BE2C (cell line): ENCODE measurements around the gene CAMK2D.

Source experiments
- DNase-seq: peaks from one replicate; pipeline ENCODE4 v3.0.0-alpha.2; 2020
- H3K27me3 ChIP-seq: fragments of 250-450 bp; sonication (Bioruptor Pico); 2 replicates; pipeline ENCODE4 v1.5.1; 2020; ENCODE audit warnings: mild to moderate bottlenecking
- H3K36me3 ChIP-seq: fragments of 250-450 bp; sonication (Bioruptor Pico); 2 replicates; pipeline ENCODE4 v1.5.1; 2020; ENCODE audit warnings: mild to moderate bottlenecking
- H3K4me1 ChIP-seq: fragments of 250-450 bp; sonication (Bioruptor Pico); 2 replicates; pipeline ENCODE4 v1.5.1; 2020
- H3K4me3 ChIP-seq: 2 replicates; pipeline ENCODE4 v1.5.1; 2011; ENCODE audit warnings: low read depth, low read length
- H3K9me3 ChIP-seq: fragments of 250-450 bp; sonication (Bioruptor Pico); 2 replicates; pipeline ENCODE4 v1.5.1; 2020
- CTCF ChIP-seq: IDR thresholded peaks from 2 replicates; pipeline ENCODE4 v1.5.1; 2012; ENCODE audit warnings: mild to moderate bottlenecking, low read depth, low read length

The CAMK2D gene

GRCh38 chr4:113781439-113782040, 20.0 kb upstream of the CAMK2D start:
- no peaks in the 10 kb centered on the region for H3K36me3 ChIP-seq
- no peak for DNase-seq
- no peaks in the 10 kb centered on the region for H3K27me3 ChIP-seq
- TF ChIP-seq CTCF: peak; percentile 59
- H3K4me3 ChIP-seq: no peak overlapping the region
- no peaks in the 10 kb centered on the region for H3K4me1 ChIP-seq
- no peaks in the 10 kb centered on the region for H3K9me3 ChIP-seq

GRCh38 chr4:113776679-113777078, 15.1 kb upstream of the CAMK2D start:
- no peak for DNase-seq
- Histone ChIP-seq H3K36me3 (no peaks in the 10 kb centered on the region), H3K4me1 (no peaks in the 10 kb centered on the region), H3K27me3 (no peaks in the 10 kb centered on the region), H3K4me3 (no peak overlapping the region), H3K9me3 (no peaks in the 10 kb centered on the region; the same call in 1 of the 2 replicates)
- no peak for TF ChIP-seq CTCF

GRCh38 chr4:113776016-113776415, 14.5 kb upstream of the CAMK2D start:
- DNase-seq: no peak
- Histone ChIP-seq H3K27me3 (no peaks in the 10 kb centered on the region), H3K36me3 (no peaks in the 10 kb centered on the region)

GRCh38 chr4:113773756-113774155, 12.2 kb upstream of the CAMK2D start:
- Histone ChIP-seq H3K4me1 (no peaks in the 10 kb centered on the region), H3K4me3 (no peak overlapping the region), H3K36me3 (no peaks in the 10 kb centered on the region), H3K27me3 (no peaks in the 10 kb centered on the region), H3K9me3 (no peaks in the 10 kb centered on the region; the same call in 1 of the 2 replicates)
- no peak for DNase-seq
- TF ChIP-seq CTCF: no peak

More at GRCh38 chr4:113776016-113776415, 14.5 kb upstream of the CAMK2D start:
- Histone ChIP-seq H3K9me3 (no peaks in the 10 kb centered on the region; the same call in 1 of the 2 replicates), H3K4me3 (no peak overlapping the region), H3K4me1 (no peaks in the 10 kb centered on the region)
- TF ChIP-seq CTCF: no peak

GRCh38 chr4:113773014-113773413, 11.5 kb upstream of the CAMK2D start:
- H3K4me1 ChIP-seq: no peaks in the 10 kb centered on the region
- DNase-seq: no peak
- no peak overlapping the region for H3K4me3 ChIP-seq
- no peak for TF ChIP-seq CTCF
- H3K9me3 ChIP-seq: no peaks in the 10 kb centered on the region; the same call in 1 of the 2 replicates
- H3K27me3 ChIP-seq: no peaks in the 10 kb centered on the region
- H3K36me3 ChIP-seq: no peaks in the 10 kb centered on the region

GRCh38 chr4:113772319-113772718, 10.8 kb upstream of the CAMK2D start:
- no peak for DNase-seq
- Histone ChIP-seq H3K4me3 (no peak overlapping the region), H3K27me3 (no peaks in the 10 kb centered on the region), H3K9me3 (no peaks in the 10 kb centered on the region; the same call in 1 of the 2 replicates), H3K36me3 (no peaks in the 10 kb centered on the region), H3K4me1 (no peaks in the 10 kb centered on the region)
- no peak for TF ChIP-seq CTCF
